COR-L47 (cell line): Measurements from ENCODE around the gene EVA1B.

ENCODE experiments used
- DNase-seq: peaks from one replicate; lab custom pipeline; 2025; lab: John Stamatoyannopoulos, UW

The EVA1B gene

GRCh38 chr1:36279110-36279788 is 44.2 kb downstream of the EVA1B start:
- no peak for DNase-seq

GRCh38 chr1:36276688-36277087 is 46.8 kb downstream of the EVA1B start:
- no peak for DNase-seq

- no peak for DNase-seq
These were observed 49.2 kb downstream of the EVA1B start for GRCh38 chr1:36274201-36274600.

- DNase-seq = no peak
These were observed 50.4 kb downstream of the EVA1B start for GRCh38 chr1:36273024-36273423.
